ENCODE measurements around the gene PHLPP1. TPM values are rescaled to one million over a fixed set of nuclear protein-coding genes. Genes with fewer than 3 reads are reported as not detected.
"Not testable (repeated sequence)": the region's sequence is repeated elsewhere in the genome, so short reads cannot be mapped to it uniquely, and the experiment has no call there.

The PHLPP1 gene
- total and polyA plus RNA-seq, 2 of the 13 experiments (the other 11 are each of a cell fraction or from before 2014, with no cell fraction given), result 9.8 to 18.5 TPM

- FAIRE-seq; H2AFZ ChIP-seq (ENCODE audit: low read length); H3K27me3 ChIP-seq (ENCODE audit: control insufficient read depth in 1 of 2, insufficient read depth in 2 of 2, low read length in 2 of 2); H3K9me3 ChIP-seq (ENCODE audit: low read length); H3K9ac ChIP-seq (ENCODE audit: insufficient read depth, low read depth, low read length); H3K4me3 ChIP-seq (replicated peaks in 1 of 3; ENCODE audit: insufficient read depth in 1 of 3, low read depth in 2 of 3, low read length in 3 of 3); H3K4me2 ChIP-seq (ENCODE audit: low read depth, low read length); intact Hi-C loops (cut with micrococcal nuclease; ENCODE audit: unreplicated experiment); ATAC-seq; H3K27ac ChIP-seq (ENCODE audit: extremely low read length, insufficient read depth, low read length); in situ Hi-C loops (cut with HindIII; ENCODE audit: extremely low pct_ligation_motif_present, low pct_unique_long_range_greater_than_20kb); DNase-seq (ENCODE audit: low spot score); H3K36me3 ChIP-seq (replicated peaks in 1 of 2; ENCODE audit: control insufficient read depth in 1 of 2, insufficient read depth in 2 of 2, low read length in 2 of 2); BruUV-seq (replicated peaks); H4K20me1 ChIP-seq (ENCODE audit: insufficient read depth, low read length): not testable (repeated sequence)
- Histone ChIP-seq H3K4me1 (ENCODE audit: insufficient read depth, low read length) (peaks cover 51% of the 10 kb centered on the region), H3K79me2 (ENCODE audit: insufficient read depth, low read length) (peaks cover 67% of the 10 kb centered on the region)
- peak; percentile 30; the same call in 1 of the 2 replicates for TF ChIP-seq ZBTB33 (CRISPR knock-in tag; IDR thresholded peaks at IDR 0.05)
- ChIA-PET POLR2A (interaction anchor here (0.8 kb wide), 1 partner anchor 9 kb away, joined by 4 read pairs; no protein-coding TSS in a partner anchor), CTCF (ENCODE audit: low intra/inter-chr PET ratio, low total read pairs) (interaction anchor here (0.7 kb wide), 1 partner anchor 290 kb away, joined by 3 read pairs; no protein-coding TSS in a partner anchor)
- 97% methylated on average over 8 of the region's 8 CpGs for WGBS (ENCODE audit: low lambda C conversion rate)
Measured at GRCh38 chr18:62809445-62809844, 94.1 kb downstream of the PHLPP1 start.

- Histone ChIP-seq H3K36me3 (replicated peaks in 1 of 2; ENCODE audit: control insufficient read depth in 1 of 2, insufficient read depth in 2 of 2, low read length in 2 of 2) (no peaks in the 10 kb centered on the region), H2AFZ (ENCODE audit: low read length) (no peak overlapping the region), H3K4me2 (ENCODE audit: low read depth, low read length) (peak overlapping the region; percentile 5; the same call in 1 of the 2 replicates), H3K9me3 (ENCODE audit: low read length) (no peaks in the 10 kb centered on the region), H4K20me1 (ENCODE audit: insufficient read depth, low read length) (0 out of 2 replicates have a peak, but pooled peaks cover 3% of the 10 kb centered on the region), H3K27me3 (ENCODE audit: control insufficient read depth in 1 of 2, insufficient read depth in 2 of 2, low read length in 2 of 2) (no peaks in the 10 kb centered on the region), H3K79me2 (ENCODE audit: insufficient read depth, low read length) (peaks cover 66% of the 10 kb centered on the region), H3K9ac (ENCODE audit: insufficient read depth, low read depth, low read length) (no peak overlapping the region), H3K4me3 (replicated peaks in 1 of 3; ENCODE audit: insufficient read depth in 1 of 3, low read depth in 2 of 3, low read length in 3 of 3) (no peak overlapping the region; a peak in 1 of 6 replicates), H3K4me1 (ENCODE audit: insufficient read depth, low read length) (peaks cover 55% of the 10 kb centered on the region), H3K27ac (ENCODE audit: extremely low read length, insufficient read depth, low read length) (no peak overlapping the region)
- ATAC-seq, result peak; percentile 71
- BruUV-seq (replicated peaks), result no TSS peak
- intact Hi-C loops (cut with micrococcal nuclease; ENCODE audit: unreplicated experiment) (no loop called here), in situ Hi-C loops (cut with HindIII; ENCODE audit: extremely low pct_ligation_motif_present, low pct_unique_long_range_greater_than_20kb) (no loop called here)
- ChIA-PET POLR2A (interaction anchor here (0.8 kb wide), 1 partner anchor 9 kb away, joined by 4 read pairs; no protein-coding TSS in a partner anchor), CTCF (ENCODE audit: low intra/inter-chr PET ratio, low total read pairs) (interaction anchor here (0.7 kb wide), 1 partner anchor 290 kb away, joined by 3 read pairs; no protein-coding TSS in a partner anchor)
- DNase-seq (ENCODE audit: low spot score), result peak; percentile 45
- FAIRE-seq, result no peak
- 11% methylated on average over 1 of the region's 1 CpG for WGBS (ENCODE audit: low lambda C conversion rate)
- TF ChIP-seq ATAD3A (CRISPR knock-in tag; IDR thresholded peaks at IDR 0.05) (no peak), ZSCAN5A (CRISPR knock-in tag; IDR thresholded peaks at IDR 0.05; ENCODE audit: borderline replicate concordance) (no peak), FOXA3 (CRISPR knock-in tag; IDR thresholded peaks at IDR 0.05) (0 out of 2 replicates have a peak, but pooled peaks have one; percentile 17), ZNF816 (CRISPR knock-in tag; IDR thresholded peaks at IDR 0.05; ENCODE audit: borderline replicate concordance) (no peak), AGO2 (optimal IDR thresholded peaks at IDR 0.05; ENCODE audit: low read depth, low read length) (no peak), HOXD1 (CRISPR knock-in tag; IDR thresholded peaks at IDR 0.05) (no peak), HNF4A (CRISPR knock-in tag; IDR thresholded peaks at IDR 0.05) (peak; percentile 24; the same call in 1 of the 2 replicates), HNRNPUL1 (IDR thresholded peaks at IDR 0.05; ENCODE audit: low read depth, low read length) (no peak), HNF1B (CRISPR knock-in tag; IDR thresholded peaks at IDR 0.05) (no peak)
Measured at GRCh38 chr18:62809900-62810299, 94.6 kb downstream of the PHLPP1 start.
